Suppressor macrophage treated with lipopolysaccharide for 1 hour (primary cell): ENCODE data around the gene MINDY1.

Experiments used
- DNase-seq, 3 donors: peaks; one replicate each; pipeline ENCODE4 v3.0.0-alpha.2; 2020 to 2022

Gene MINDY1

GRCh38 chr1:151006327-151007052 is at the start of gene MINDY1:
MINDY1 (minus strand) TSS chr1:151006902; CDS start chr1:151002617, 4,285 bp downstream.
- DNase-seq = peak; percentile 78 to 84 (median 79)

DNA sequence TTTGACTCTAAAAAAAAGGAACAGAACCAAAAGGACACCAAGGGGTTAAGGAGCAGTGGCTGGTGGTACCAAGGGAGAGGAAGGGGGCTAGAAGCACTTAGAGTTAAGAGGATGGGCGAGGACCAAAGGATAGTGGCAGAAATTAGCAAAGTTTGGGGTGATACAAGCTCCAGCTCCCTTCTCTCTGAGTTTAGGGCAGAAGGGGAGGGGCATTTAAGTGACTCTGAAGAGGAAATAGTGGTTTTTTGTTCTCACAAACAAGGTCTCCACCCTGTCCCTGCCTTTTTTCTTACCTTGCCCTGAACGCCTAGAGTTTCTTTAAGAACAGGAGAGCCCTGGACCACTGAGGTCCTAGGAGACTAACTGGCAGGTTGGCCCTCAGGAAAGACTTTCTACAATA is 49.4 kb upstream of the MINDY1 start:
- no peak for DNase-seq

DNA sequence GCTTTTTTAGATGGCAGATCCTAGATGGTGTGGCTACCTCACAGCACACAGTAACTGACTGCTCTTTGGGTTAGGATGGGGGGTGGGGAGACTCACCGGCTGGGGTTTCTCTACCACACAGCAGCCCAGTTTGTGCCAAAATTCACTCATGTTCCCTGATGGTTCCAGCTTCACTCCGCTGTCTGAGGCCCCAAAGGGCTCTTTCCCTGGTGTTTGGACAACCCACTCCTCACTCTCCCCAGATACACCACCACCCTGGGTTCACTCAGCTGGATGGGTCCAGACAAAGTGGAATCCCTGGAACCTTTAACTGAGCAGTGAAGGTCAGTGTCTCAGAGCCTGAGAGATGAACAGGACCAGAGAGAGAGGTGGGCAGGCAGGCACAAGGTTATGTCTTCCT is 48.9 kb upstream of the MINDY1 start:
- no peak for DNase-seq

- no peak for DNase-seq
Observed at GRCh38 chr1:151054971-151055547, 48.4 kb upstream of the MINDY1 start.

- DNase-seq = no peak
Observed at GRCh38 chr1:151051356-151052009, 44.8 kb upstream of the MINDY1 start.

DNA sequence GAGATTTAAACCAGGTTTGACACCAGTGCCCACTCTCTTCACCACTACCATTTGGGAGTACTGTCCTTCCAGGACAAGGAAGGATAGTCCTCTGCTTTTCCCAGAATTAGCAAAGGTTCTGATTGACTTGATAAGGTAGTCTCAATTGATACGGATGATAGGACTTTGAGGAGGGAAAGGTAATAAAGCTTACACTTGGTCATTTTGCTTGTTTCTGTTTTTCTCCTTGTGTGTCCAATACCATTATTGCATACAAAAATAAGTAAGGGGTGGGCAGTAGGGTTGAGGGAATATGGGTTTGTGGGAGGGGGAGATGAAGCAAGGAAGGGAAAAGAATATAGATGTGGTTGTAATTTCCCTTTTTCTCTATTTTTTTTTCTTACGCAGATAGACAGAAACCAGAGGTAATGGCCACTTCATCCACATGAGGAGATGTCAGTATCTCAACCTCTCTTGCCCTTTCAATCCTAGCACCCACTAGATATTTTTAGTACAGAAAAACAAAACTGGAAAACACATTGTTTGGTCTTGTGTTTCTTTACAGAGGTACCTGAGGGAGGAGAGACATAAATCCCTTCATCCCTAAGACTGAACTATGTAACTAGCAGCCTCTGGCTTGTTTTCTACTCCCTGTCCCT is 43.5 kb upstream of the MINDY1 start:
- no peak for DNase-seq

- DNase-seq = no peak
Observed at GRCh38 chr1:151049458-151049857, 42.8 kb upstream of the MINDY1 start.

DNA sequence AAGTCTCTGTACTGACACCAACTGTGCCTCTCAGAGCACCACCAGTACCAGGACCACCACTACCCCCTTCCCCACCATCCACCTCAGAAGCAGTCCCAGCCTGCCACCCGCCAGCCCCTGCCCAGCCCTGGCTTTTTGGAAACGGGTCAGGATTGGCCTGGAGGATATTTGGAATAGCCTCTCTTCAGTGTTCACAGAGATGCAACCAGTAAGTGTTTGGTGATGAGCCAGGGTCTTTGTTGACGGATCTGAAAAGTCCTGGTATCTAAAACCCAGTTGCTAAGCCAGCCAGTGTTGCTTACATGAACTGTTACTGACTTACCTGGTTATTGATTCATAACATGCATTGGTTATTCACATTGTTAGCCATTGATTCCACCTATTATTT is 41.9 kb upstream of the MINDY1 start:
- DNase-seq = no peak

DNA sequence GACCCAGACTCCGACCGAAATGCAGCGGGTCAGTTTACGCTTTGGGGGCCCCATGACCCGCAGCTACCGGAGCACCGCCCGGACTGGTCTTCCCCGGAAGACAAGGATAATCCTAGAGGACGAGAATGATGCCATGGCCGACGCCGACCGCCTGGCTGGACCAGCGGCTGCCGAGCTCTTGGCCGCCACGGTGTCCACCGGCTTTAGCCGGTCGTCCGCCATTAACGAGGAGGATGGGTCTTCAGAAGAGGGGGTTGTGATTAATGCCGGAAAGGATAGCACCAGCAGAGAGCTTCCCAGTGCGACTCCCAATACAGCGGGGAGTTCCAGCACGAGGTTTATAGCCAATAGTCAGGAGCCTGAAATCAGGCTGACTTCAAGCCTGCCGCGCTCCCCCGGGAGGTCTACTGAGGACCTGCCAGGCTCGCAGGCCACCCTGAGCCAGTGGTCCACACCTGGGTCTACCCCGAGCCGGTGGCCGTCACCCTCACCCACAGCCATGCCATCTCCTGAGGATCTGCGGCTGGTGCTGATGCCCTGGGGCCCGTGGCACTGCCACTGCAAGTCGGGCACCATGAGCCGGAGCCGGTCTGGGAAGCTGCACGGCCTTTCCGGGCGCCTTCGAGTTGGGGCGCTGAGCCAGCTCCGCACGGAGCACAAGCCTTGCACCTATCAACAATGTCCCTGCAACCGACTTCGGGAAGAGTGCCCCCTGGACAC is 41.4 kb upstream of the MINDY1 start:
- peak; percentile 57 to 72 (median 65) for DNase-seq

DNA sequence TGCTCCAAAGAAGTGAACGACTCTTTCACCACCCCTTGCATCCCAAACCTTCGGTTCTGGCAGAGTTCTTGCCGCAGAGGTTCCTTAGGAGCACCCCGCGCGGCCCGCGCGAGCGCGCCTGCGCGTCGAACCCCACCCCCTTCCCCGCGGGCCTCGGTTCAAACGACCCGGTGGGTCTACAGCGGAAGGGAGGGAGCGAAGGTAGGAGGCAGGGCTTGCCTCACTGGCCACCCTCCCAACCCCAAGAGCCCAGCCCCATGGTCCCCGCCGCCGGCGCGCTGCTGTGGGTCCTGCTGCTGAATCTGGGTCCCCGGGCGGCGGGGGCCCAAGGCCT is 40.9 kb upstream of the MINDY1 start, which contains the start of gene C1orf56:
Gene C1orf56 (plus strand): TSS at position 161 of the 334 bp plus-strand sequence. CDS start 97 bp downstream, at position 258.
- peak; percentile 42 to 69 (median 43) for DNase-seq

DNA sequence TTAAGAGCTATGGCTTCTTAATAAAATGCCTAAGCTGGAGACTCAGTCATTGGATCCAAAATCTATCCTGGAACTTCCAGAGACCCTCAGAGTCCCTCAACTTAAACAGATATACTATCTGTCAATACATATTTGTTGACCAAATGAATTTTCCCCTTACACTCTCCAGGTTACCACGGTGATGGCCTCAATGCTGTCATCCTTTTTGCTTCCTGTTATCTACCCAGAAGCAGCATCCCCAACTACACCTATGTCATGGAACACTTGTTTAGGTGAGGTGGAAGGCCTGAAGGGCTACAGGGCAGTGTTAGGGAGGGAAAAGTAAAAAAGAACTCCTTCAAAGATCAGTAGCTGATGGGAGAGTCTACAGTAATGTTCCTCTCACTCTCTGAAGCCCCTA is 36.5 kb upstream of the MINDY1 start:
- DNase-seq = no peak

DNA sequence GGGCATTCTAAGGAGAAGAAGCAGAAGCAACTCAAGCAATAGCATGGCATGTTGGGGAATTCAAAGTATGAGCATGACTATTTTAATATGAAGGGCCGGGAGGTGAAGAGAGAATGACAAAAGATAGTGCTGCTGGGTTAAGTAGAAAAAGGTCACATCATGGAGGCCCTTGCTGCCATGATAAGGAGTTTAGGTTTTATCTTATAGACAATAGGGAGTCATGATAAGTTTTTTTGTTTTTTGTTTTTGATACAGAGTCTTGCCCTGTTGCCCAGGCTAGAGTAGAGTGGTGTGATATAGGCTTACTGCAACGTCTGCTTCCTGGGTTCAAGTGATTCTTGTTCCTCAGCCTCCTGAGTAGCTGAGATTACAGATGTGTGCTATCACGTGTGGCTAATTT is 32.8 kb upstream of the MINDY1 start:
- DNase-seq = no peak

DNA sequence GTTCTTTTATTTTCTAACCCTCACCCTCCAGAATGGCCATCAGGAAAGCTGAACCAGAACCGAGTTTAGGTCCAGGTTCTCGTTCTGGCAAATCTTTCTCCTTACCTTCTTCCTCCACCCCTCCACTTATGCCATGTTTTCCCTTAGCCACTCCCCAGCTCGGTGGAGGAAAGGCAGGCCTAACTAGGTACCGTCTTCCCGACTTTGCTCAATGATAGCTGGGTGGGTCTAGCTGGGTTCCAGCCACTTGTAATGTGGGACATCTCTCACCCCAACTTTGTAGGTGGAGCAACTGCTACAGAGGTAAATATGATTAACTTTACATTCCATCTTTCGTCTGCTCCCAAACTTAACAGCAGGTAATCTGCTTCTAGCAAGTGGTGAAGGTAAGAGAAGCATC is 30.3 kb upstream of the MINDY1 start:
- DNase-seq = no peak

DNA sequence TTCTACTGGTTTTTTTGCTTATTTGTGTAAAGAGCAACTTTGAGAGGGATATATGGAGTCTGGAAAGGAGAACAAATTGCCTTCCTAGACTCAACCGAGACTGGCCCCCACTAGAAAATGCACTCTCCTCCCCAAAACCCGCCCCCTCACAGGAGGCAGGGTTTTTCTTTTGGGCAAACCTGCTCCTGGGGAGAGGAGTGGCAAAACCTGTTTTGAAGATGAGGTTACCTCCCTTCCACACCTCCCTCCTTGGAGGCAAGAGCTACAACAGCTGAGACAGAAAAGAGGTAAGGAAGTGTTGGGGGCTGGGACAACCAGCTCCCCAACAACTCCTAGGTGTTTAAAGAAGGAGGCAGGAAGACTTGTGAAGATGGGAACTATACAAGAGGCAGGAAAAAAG is 29.7 kb upstream of the MINDY1 start, which contains the start of gene BNIPL:
Gene BNIPL (plus strand): TSS at position 231 of the 400 bp plus-strand sequence. CDS start 140 bp downstream, at position 371.
- no peak for DNase-seq

DNA sequence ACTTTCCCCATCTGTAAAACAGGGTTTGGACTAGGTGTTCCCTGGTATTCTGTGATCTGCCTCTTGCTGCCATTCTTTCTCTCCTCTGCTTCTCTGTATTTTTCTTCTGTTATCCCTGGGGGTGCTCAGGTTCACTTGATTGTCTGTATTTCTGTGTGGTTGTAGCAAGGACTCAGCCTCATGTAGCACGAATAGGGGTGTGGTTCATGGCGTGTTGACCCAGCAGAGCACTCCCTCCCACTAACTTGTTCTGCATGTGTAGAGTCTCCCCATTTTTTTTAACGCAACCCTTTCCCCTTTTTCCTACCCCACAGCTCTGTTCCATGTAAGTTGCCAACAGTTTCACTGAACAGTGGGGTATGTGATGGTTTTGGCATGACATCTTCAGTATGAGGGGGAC is 28.5 kb upstream of the MINDY1 start:
- DNase-seq = no peak

GRCh38 chr1:151032164-151032563 is 25.5 kb upstream of the MINDY1 start:
- no peak for DNase-seq

GRCh38 chr1:151026460-151026859 is 19.8 kb upstream of the MINDY1 start:
- no peak for DNase-seq

- peak; percentile 82 to 92 (median 90) for DNase-seq
Observed at GRCh38 chr1:151024540-151025146, 17.9 kb upstream of the MINDY1 start.

GRCh38 chr1:151013518-151013917 is 6.8 kb upstream of the MINDY1 start:
- DNase-seq = no peak

- no peak for DNase-seq
Observed at GRCh38 chr1:151012684-151013471, 6.2 kb upstream of the MINDY1 start.

DNA sequence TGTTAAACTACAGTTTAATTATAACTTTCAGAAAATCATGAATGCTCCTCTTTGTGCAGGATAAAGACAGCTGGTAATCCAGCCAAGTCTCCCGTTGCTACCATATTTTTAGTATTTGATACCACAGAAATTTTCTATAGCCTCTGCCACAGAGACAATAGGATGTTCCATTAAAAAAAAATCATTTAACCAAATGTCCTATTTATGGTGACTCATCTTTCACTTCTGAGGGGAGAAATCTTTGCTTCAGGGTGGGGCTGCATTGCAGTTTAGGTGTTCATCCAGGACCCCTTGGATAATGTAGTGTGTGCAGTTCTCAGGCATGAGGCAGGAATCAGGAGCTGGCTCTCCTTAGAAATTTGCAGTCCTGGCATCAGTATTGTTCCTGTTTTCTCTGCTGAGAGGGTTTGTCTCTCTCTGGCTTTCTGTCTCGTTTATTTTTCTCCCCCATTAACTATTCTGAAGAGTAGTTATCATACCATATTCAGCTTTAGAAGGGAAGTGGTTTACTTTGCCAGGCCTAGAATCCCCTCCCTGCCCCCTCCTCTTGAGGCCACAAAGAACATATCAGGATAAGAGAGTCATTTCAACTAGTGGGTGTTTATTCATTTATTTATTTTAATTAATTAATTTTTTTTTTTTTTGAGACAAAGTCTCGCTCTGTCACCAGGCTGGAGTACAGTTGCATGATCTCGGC is 4.6 kb upstream of the MINDY1 start:
- DNase-seq = no peak
